ENCODE results near the gene MGRN1.

- no peak for TF ChIP-seq EZH2 (IDR thresholded peaks at IDR 0.05; ENCODE audit: borderline replicate concordance, insufficient read depth, low read depth, low read length, poor library complexity, severe bottlenecking)
- TF ChIP-seq, protein P1, sequence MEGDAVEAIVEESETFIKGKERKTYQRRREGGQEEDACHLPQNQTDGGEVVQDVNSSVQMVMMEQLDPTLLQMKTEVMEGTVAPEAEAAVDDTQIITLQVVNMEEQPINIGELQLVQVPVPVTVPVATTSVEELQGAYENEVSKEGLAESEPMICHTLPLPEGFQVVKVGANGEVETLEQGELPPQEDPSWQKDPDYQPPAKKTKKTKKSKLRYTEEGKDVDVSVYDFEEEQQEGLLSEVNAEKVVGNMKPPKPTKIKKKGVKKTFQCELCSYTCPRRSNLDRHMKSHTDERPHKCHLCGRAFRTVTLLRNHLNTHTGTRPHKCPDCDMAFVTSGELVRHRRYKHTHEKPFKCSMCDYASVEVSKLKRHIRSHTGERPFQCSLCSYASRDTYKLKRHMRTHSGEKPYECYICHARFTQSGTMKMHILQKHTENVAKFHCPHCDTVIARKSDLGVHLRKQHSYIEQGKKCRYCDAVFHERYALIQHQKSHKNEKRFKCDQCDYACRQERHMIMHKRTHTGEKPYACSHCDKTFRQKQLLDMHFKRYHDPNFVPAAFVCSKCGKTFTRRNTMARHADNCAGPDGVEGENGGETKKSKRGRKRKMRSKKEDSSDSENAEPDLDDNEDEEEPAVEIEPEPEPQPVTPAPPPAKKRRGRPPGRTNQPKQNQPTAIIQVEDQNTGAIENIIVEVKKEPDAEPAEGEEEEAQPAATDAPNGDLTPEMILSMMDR (IDR thresholded peaks at IDR 0.05), result no peak
These were observed 77.8 kb downstream of the MGRN1 start for GRCh38 chr16:4702466-4702808.

Data from B cell (primary cell).